ENCODE measurements around the gene RPS27. TPM values are rescaled to one million over a fixed set of nuclear protein-coding genes. Genes with fewer than 3 reads are reported as not detected.

Gene RPS27
- total RNA-seq, 1 donor from 2014 or later, result 1,149 TPM

DNA sequence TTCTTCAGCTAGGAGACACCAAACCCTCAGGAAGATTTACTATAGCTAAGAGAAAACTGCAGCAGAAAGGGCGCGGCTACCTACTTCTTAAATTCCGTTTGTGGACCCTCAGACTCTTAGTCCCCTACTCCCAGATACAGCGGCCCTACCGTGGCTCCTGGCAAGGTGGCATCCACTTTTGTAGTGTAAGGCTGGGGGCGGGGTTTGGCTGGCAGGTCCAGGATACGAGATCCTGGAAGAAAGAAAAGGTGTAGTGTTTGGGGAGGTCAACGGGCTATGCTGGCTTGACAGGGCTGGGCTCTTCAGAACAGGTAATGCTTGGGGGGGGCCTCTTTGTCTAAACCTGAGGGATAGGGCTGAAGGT lies 22.6 kb upstream of the RPS27 start:
- Histone ChIP-seq H3K9ac (ENCODE audit: low read length) (peak overlapping the region; percentile 81), H4K20me1 (ENCODE audit: insufficient read depth, low read length) (no peaks in the 10 kb centered on the region), H3K4me3 (ENCODE audit: insufficient read depth, low read depth, low read length) (peak overlapping the region; percentile 72), H3K4me1 (ENCODE audit: insufficient read depth, low read length) (peaks cover 18% of the 10 kb centered on the region), H3K79me2 (ENCODE audit: insufficient read depth, low read length) (peaks cover 12% of the 10 kb centered on the region), H3K27ac (ENCODE audit: low read depth, low read length) (peak overlapping the region; percentile 53), H3K9me3 (ENCODE audit: insufficient read depth, low read depth, low read length) (no peaks in the 10 kb centered on the region), H3K27me3 (ENCODE audit: insufficient read depth, low read length) (no peaks in the 10 kb centered on the region), H3K4me2 (ENCODE audit: low read length) (peak overlapping the region; percentile 100), H2AFZ (ENCODE audit: low read depth, low read length) (peak overlapping the region; percentile 87), H3K36me3 (ENCODE audit: insufficient read depth, low read length) (no peaks in the 10 kb centered on the region)
- no peaks in the 10 kb centered on the region for H3K9me3 Mint-ChIP-seq (ENCODE audit: unreplicated experiment)
- FAIRE-seq (no peak), DNase-seq (ENCODE audit: low read depth) (no peak)
- no peaks in the 10 kb centered on the region for H3K27me3 Mint-ChIP-seq (ENCODE audit: low read depth, unreplicated experiment)
- H3K4me1 Mint-ChIP-seq (ENCODE audit: low read depth, unreplicated experiment), result peaks cover 7% of the 10 kb centered on the region
- TF ChIP-seq, protein P1, sequence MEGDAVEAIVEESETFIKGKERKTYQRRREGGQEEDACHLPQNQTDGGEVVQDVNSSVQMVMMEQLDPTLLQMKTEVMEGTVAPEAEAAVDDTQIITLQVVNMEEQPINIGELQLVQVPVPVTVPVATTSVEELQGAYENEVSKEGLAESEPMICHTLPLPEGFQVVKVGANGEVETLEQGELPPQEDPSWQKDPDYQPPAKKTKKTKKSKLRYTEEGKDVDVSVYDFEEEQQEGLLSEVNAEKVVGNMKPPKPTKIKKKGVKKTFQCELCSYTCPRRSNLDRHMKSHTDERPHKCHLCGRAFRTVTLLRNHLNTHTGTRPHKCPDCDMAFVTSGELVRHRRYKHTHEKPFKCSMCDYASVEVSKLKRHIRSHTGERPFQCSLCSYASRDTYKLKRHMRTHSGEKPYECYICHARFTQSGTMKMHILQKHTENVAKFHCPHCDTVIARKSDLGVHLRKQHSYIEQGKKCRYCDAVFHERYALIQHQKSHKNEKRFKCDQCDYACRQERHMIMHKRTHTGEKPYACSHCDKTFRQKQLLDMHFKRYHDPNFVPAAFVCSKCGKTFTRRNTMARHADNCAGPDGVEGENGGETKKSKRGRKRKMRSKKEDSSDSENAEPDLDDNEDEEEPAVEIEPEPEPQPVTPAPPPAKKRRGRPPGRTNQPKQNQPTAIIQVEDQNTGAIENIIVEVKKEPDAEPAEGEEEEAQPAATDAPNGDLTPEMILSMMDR (IDR thresholded peaks at IDR 0.05; ENCODE audit: insufficient read depth, low read depth, low read length), result no peak
- TF ChIP-seq EZH2 (IDR thresholded peaks at IDR 0.05; ENCODE audit: insufficient read depth, low read length), result no peak
- peak overlapping the region; percentile 90 for H3K4me3 Mint-ChIP-seq (ENCODE audit: unreplicated experiment)
- peak overlapping the region; percentile 82 for H3K27ac Mint-ChIP-seq (ENCODE audit: unreplicated experiment)
- H3K36me3 Mint-ChIP-seq (ENCODE audit: low read depth, unreplicated experiment), result no peaks in the 10 kb centered on the region

GRCh38 chr1:153968408-153968807 lies 22.2 kb upstream of the RPS27 start:
- peak overlapping the region; percentile 81 for H3K9ac ChIP-seq (ENCODE audit: low read length)
- Mint-ChIP-seq H3K4me1 (ENCODE audit: low read depth, unreplicated experiment) (peaks cover 7% of the 10 kb centered on the region), H3K27ac (ENCODE audit: unreplicated experiment) (no peak overlapping the region), H3K9me3 (ENCODE audit: unreplicated experiment) (no peaks in the 10 kb centered on the region), H3K36me3 (ENCODE audit: low read depth, unreplicated experiment) (no peaks in the 10 kb centered on the region), H3K27me3 (ENCODE audit: low read depth, unreplicated experiment) (no peaks in the 10 kb centered on the region), H3K4me3 (ENCODE audit: unreplicated experiment) (peak overlapping the region; percentile 90)
- peak overlapping the region; percentile 72 for H3K4me3 ChIP-seq (ENCODE audit: insufficient read depth, low read depth, low read length)
- H3K4me1 ChIP-seq (ENCODE audit: insufficient read depth, low read length), result peaks cover 16% of the 10 kb centered on the region
- peak overlapping the region; percentile 87 for H2AFZ ChIP-seq (ENCODE audit: low read depth, low read length)
- no peaks in the 10 kb centered on the region for H3K27me3 ChIP-seq (ENCODE audit: insufficient read depth, low read length)
- DNase-seq (ENCODE audit: low read depth) (no peak), FAIRE-seq (no peak)
- no peak for TF ChIP-seq EZH2 (IDR thresholded peaks at IDR 0.05; ENCODE audit: insufficient read depth, low read length)
- TF ChIP-seq, protein P1 (IDR thresholded peaks at IDR 0.05; ENCODE audit: insufficient read depth, low read depth, low read length), result no peak
- no peak overlapping the region for H3K27ac ChIP-seq (ENCODE audit: low read depth, low read length)
- H3K4me2 ChIP-seq (ENCODE audit: low read length), result peak overlapping the region; percentile 100
- H3K36me3 ChIP-seq (ENCODE audit: insufficient read depth, low read length), result no peaks in the 10 kb centered on the region
- H4K20me1 ChIP-seq (ENCODE audit: insufficient read depth, low read length), result no peaks in the 10 kb centered on the region
- no peaks in the 10 kb centered on the region for H3K9me3 ChIP-seq (ENCODE audit: insufficient read depth, low read depth, low read length)
- H3K79me2 ChIP-seq (ENCODE audit: insufficient read depth, low read length), result peaks cover 9% of the 10 kb centered on the region

DNA sequence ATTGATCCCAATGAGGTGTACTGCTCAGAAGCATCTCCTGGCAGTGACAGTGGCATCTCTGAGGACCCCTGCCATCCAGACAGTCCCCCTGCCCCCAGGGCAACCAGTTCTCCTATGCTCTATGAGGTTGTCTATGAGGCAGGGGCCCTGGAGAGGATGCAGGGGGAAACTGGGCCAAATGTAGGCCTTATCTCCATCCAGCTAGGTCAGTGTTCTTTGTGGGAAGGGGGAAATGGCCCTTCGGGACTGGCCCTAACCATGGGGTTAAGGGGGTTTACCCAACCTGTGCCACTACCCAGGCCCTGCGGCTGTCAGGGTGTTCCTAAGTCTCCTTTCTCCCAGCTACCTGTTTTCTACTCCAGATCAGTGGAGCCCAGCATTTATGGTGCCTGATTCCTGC lies 21.6 kb upstream of the RPS27 start:
- H3K4me2 ChIP-seq (ENCODE audit: low read length), result peak overlapping the region; percentile 100
- H3K9ac ChIP-seq (ENCODE audit: low read length), result no peak overlapping the region
- H3K4me3 ChIP-seq (ENCODE audit: insufficient read depth, low read depth, low read length), result no peak overlapping the region
- no peaks in the 10 kb centered on the region for H3K27me3 ChIP-seq (ENCODE audit: insufficient read depth, low read length)
- H2AFZ ChIP-seq (ENCODE audit: low read depth, low read length), result no peak overlapping the region
- no peaks in the 10 kb centered on the region for H3K36me3 ChIP-seq (ENCODE audit: insufficient read depth, low read length)
- Mint-ChIP-seq H3K4me3 (ENCODE audit: unreplicated experiment) (peak overlapping the region; percentile 90), H3K9me3 (ENCODE audit: unreplicated experiment) (no peaks in the 10 kb centered on the region), H3K27ac (ENCODE audit: unreplicated experiment) (no peak overlapping the region), H3K4me1 (ENCODE audit: low read depth, unreplicated experiment) (peaks cover 7% of the 10 kb centered on the region), H3K36me3 (ENCODE audit: low read depth, unreplicated experiment) (no peaks in the 10 kb centered on the region), H3K27me3 (ENCODE audit: low read depth, unreplicated experiment) (no peaks in the 10 kb centered on the region)
- peaks cover 6% of the 10 kb centered on the region for H3K79me2 ChIP-seq (ENCODE audit: insufficient read depth, low read length)
- peaks cover 16% of the 10 kb centered on the region for H3K4me1 ChIP-seq (ENCODE audit: insufficient read depth, low read length)
- DNase-seq (ENCODE audit: low read depth) (no peak), FAIRE-seq (no peak)
- H3K9me3 ChIP-seq (ENCODE audit: insufficient read depth, low read depth, low read length), result no peaks in the 10 kb centered on the region
- H3K27ac ChIP-seq (ENCODE audit: low read depth, low read length), result no peak overlapping the region
- H4K20me1 ChIP-seq (ENCODE audit: insufficient read depth, low read length), result no peaks in the 10 kb centered on the region
- no peak for TF ChIP-seq EZH2 (IDR thresholded peaks at IDR 0.05; ENCODE audit: insufficient read depth, low read length)
- TF ChIP-seq, protein P1 (IDR thresholded peaks at IDR 0.05; ENCODE audit: insufficient read depth, low read depth, low read length), result no peak

Data from astrocyte (in vitro differentiated cells and primary cell).